Neural cell (in vitro differentiated cells): ENCODE measurements around the gene DCLK1.

Experiments used
- EP300 ChIP-seq: fragments of 450-650 bp; conservative IDR thresholded peaks from 2 replicates; pipeline ENCODE4 v1.6.1; 2014; ENCODE audit warnings: antibody characterized with exemption, mild to moderate bottlenecking, moderate library complexity; ENCODE audit not compliant: poor library complexity, severe bottlenecking
- EZH2 ChIP-seq: fragments of 200-600, 300-800 bp; shearing (Covaris generic), sonication (generic); IDR thresholded peaks from 2 replicates; pipeline ENCODE4 v1.6.1; 2014; ENCODE audit warnings: antibody characterized with exemption, low read length, borderline replicate concordance, mild to moderate bottlenecking; ENCODE audit not compliant: insufficient read depth, poor library complexity, severe bottlenecking
- POLR2AphosphoS5 ChIP-seq: IDR thresholded peaks from 2 replicates; pipeline ENCODE4 v1.6.1; 2012
- SMC3 ChIP-seq: fragments of 450-650 bp; conservative IDR thresholded peaks from 2 replicates; pipeline ENCODE4 v1.6.1; 2014; ENCODE audit warnings: antibody characterized with exemption, mild to moderate bottlenecking, moderate library complexity; ENCODE audit not compliant: poor library complexity
- TF ChIP-seq, protein P1 (sequence below): fragments of 450-650 bp; IDR thresholded peaks from 2 replicates; pipeline ENCODE4 v1.5.1; 2014; ENCODE audit warnings: antibody characterized with exemption, mild to moderate bottlenecking, moderate library complexity; ENCODE audit not compliant: poor library complexity, severe bottlenecking

DNA sequence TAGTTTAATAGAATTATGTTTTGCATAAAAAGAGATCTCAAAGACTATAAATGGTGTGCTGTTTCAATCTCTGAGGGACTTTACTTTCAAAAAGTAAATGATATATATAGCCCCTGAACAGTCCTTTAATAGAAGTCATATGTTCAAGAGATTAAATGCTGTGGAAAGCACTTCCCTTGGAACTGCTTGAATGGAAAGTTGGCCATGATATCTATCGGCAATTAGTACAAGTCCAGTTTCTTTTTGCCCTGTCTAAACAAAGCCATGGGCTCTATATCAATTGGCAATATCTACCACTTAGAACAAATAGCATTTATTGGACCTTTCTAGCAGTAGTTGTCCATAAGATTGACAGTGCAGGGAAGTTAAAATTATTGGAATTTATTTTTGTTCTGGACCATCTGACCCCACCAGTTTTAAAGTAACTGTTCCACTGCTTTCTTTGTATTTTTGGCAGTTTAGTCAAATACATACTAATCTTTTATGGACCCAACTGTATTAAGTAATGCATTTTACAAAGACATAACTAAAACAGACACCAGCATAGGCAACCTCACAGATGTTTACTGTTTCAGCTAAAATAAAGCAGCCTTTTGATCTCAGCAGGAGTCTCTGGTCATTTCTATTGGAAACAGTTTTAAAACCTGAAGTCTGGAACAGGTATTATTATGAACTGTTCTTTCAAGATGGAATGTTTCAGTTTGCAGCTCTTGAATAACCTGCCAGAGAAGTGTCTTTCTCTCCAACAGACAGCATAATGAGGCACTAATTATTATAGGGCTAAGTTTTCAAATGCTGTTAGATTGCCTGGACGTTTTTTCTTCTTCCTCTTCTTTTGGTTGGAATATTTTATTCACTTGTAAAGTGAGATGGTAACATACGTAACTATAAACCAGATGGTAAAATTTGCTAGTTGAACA lies 282.6 kb downstream of the DCLK1 start:
- TF ChIP-seq POLR2AphosphoS5 (no peak), SMC3 (no peak), EZH2 (no peak), EP300 (peak; percentile 65)
- TF ChIP-seq, protein P1, sequence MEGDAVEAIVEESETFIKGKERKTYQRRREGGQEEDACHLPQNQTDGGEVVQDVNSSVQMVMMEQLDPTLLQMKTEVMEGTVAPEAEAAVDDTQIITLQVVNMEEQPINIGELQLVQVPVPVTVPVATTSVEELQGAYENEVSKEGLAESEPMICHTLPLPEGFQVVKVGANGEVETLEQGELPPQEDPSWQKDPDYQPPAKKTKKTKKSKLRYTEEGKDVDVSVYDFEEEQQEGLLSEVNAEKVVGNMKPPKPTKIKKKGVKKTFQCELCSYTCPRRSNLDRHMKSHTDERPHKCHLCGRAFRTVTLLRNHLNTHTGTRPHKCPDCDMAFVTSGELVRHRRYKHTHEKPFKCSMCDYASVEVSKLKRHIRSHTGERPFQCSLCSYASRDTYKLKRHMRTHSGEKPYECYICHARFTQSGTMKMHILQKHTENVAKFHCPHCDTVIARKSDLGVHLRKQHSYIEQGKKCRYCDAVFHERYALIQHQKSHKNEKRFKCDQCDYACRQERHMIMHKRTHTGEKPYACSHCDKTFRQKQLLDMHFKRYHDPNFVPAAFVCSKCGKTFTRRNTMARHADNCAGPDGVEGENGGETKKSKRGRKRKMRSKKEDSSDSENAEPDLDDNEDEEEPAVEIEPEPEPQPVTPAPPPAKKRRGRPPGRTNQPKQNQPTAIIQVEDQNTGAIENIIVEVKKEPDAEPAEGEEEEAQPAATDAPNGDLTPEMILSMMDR: no peak
